Measurements from ENCODE around the gene CNTNAP2.

GRCh38 chr7:146554556-146554955 is 438.0 kb downstream of the CNTNAP2 start:
- TF ChIP-seq CTCF (IDR thresholded peaks at IDR 0.05) (no peak), POLR2A (IDR thresholded peaks at IDR 0.05) (no peak)

All from tibial nerve (tissue), 3 donors.